Right lobe of liver (tissue), 6 donors: Measurements from ENCODE around the gene CDC42EP3. TPM values are rescaled to one million over a fixed set of nuclear protein-coding genes. Genes with fewer than 3 reads are reported as not detected.

Experiments used
- ATAC-seq, 4 donors: fragments of 200-7000 bp; cut with Tn5 transposase; one replicate each; pipeline ENCODE4 v1.9.1; 2020; ENCODE audit warnings: mild to moderate bottlenecking in 4 of 4, moderate library complexity in 4 of 4
- DNase-seq, 3 donors: peaks; one replicate each; pipeline ENCODE4 v3.0.0-alpha.2; 2020
- H3K27ac ChIP-seq, 3 donors: fragments of 200-600 bp; one replicate each; pipeline ENCODE4 v1.8.0; 2022
- H3K27me3 ChIP-seq, 2 donors: fragments of 200-600 bp; one replicate each; pipeline ENCODE4 v1.8.0; 2022
- H3K36me3 ChIP-seq, 4 donors: fragments of 200-600 bp; sonication (generic) in 1 of 4; one replicate each; pipeline versions ENCODE4 v1.5.1 to v1.8.0; 2017 to 2022; ENCODE audit warnings: control low read depth in 1 of 4
- H3K4me1 ChIP-seq, 4 donors: fragments of 200-600 bp; sonication (generic) in 1 of 4; one replicate each; pipeline versions ENCODE4 v1.5.1 to v1.8.0; 2017 to 2022; ENCODE audit warnings: control low read depth in 1 of 4
- H3K4me3 ChIP-seq, 3 donors: fragments of 200-600 bp; one replicate each; pipeline ENCODE4 v1.8.0; 2022
- H3K9me3 ChIP-seq, 4 donors: fragments of 200-600 bp; sonication (generic) in 1 of 4; one replicate each; pipeline versions ENCODE4 v1.5.1 to v1.8.0; 2017 to 2022; ENCODE audit warnings: control low read depth in 1 of 4
- CTCF ChIP-seq, 4 donors: fragments of 200-600 bp in 3 of 4; fragments of 450-650 bp in 1 of 4; IDR thresholded peaks; one replicate each; pipeline versions ENCODE4 v1.5.1 to v1.8.0; 2016 to 2022; ENCODE audit warnings: antibody characterized with exemption in 4 of 4, mild to moderate bottlenecking in 2 of 4
- POLR2A ChIP-seq: fragments of 450-650 bp; IDR thresholded peaks from one replicate; pipeline ENCODE4 v1.6.1; 2017; ENCODE audit warnings: antibody characterized with exemption, mild to moderate bottlenecking
- WGBS: methylation state at CpG from one replicate; pipeline ENCODE4 v1.1.6; 2018; ENCODE audit warnings: low coverage, low lambda C conversion rate; ENCODE audit not compliant: insufficient coverage; ENCODE audit errors: missing lambda C conversion rate; 5-methylcytosine and 5-hydroxymethylcytosine counted together
- intact Hi-C, 2 donors: fragments of 100-400 bp; cut with DNase I; formaldehyde crosslinking; loops; one replicate each; pipeline versions ENCODE4 v1.11.2 to v1.14.1; 2022
- total RNA-seq, 6 experiments: library from RNA; depleted of rRNA in 2 of 6; stranded (reverse); fragments of >200 nt in 2 of 6; fragmentation: NEBNext Ultra II Directional in 3 of 6; extraction: Animal tissue kit (Norgen Biotek cat#: 25700) in 3 of 6; gene quantifications; one replicate each; pipeline versions ENCODE4 v1.1.0 to v1.2.4, GENCODE V29; 2016 to 2023
- donor health status: DM: no; HTN: yes; CAD: no.
- donor health status: DM: no; HTN: no; CAD: no.
- donor health status: DM: no; HTN: no; CAD: no.
- donor health status: DM: no; HTN: yes; CAD: no.
- donor health status: DM: no; HTN: yes; CAD: no.

CDC42EP3 gene
- total RNA-seq, 6 experiments from 2014 or later = 3.4 to 8.4 (median 6.0) TPM

- intact Hi-C loops = no loop called here
- DNase-seq = no peak
These were observed 41.8 kb upstream of the CDC42EP3 start for GRCh38 chr2:37713258-37713700.

GRCh38 chr2:37711831-37712230, 40.4 kb upstream of the CDC42EP3 start:
- Histone ChIP-seq H3K4me3 (no peak overlapping the region), H3K36me3 (no peaks in the 10 kb centered on the region), H3K9me3 (no peaks in the 10 kb centered on the region), H3K27ac (no peak overlapping the region), H3K4me1 (no peaks in the 10 kb centered on the region), H3K27me3 (no peaks in the 10 kb centered on the region)
- no peak for DNase-seq
- intact Hi-C loops = no loop called here
- TF ChIP-seq CTCF (IDR thresholded peaks at IDR 0.05) (no peak), POLR2A (no peak)
- no peak for ATAC-seq
- WGBS = 73% methylated on average over 2 of the region's 2 CpGs

More at GRCh38 chr2:37713258-37713700, 41.8 kb upstream of the CDC42EP3 start:
- Histone ChIP-seq H3K27me3 (no peaks in the 10 kb centered on the region), H3K9me3 (no peaks in the 10 kb centered on the region), H3K27ac (no peak overlapping the region), H3K4me1 (no peaks in the 10 kb centered on the region), H3K36me3 (no peaks in the 10 kb centered on the region), H3K4me3 (no peak overlapping the region)
- TF ChIP-seq POLR2A = no peak
- no peak for TF ChIP-seq CTCF (IDR thresholded peaks at IDR 0.05)
- no peak for ATAC-seq
- WGBS = 48% methylated on average over 3 of the region's 3 CpGs

- Histone ChIP-seq H3K4me3 (no peak overlapping the region), H3K27me3 (no peaks in the 10 kb centered on the region), H3K4me1 (no peaks in the 10 kb centered on the region), H3K9me3 (no peaks in the 10 kb centered on the region), H3K27ac (no peak overlapping the region), H3K36me3 (no peaks in the 10 kb centered on the region)
- intact Hi-C loops = no loop called here
- peak in 1 of 4 donors; percentile 17 for ATAC-seq
- WGBS = no CpG with 5 or more reads among the region's 1 CpG
- DNase-seq = no peak
- no peak for TF ChIP-seq POLR2A
- no peak for TF ChIP-seq CTCF (IDR thresholded peaks at IDR 0.05)
These were observed 39.9 kb upstream of the CDC42EP3 start for GRCh38 chr2:37711308-37711731.

GRCh38 chr2:37709111-37709510, 37.7 kb upstream of the CDC42EP3 start:
- no peak for TF ChIP-seq CTCF (IDR thresholded peaks at IDR 0.05)
- no peaks in the 10 kb centered on the region for H3K36me3 ChIP-seq
- no peak overlapping the region for H3K27ac ChIP-seq
- no peak for ATAC-seq
- DNase-seq = no peak
- no peak overlapping the region for H3K4me3 ChIP-seq
- no peaks in the 10 kb centered on the region for H3K27me3 ChIP-seq
- 88% methylated on average over 4 of the region's 4 CpGs for WGBS
- H3K4me1 ChIP-seq = no peaks in the 10 kb centered on the region
- intact Hi-C loops = no loop called here
- H3K9me3 ChIP-seq = no peaks in the 10 kb centered on the region

GRCh38 chr2:37708146-37708545, 36.7 kb upstream of the CDC42EP3 start:
- Histone ChIP-seq H3K36me3 (no peaks in the 10 kb centered on the region), H3K4me3 (no peak overlapping the region), H3K4me1 (no peaks in the 10 kb centered on the region), H3K27me3 (no peaks in the 10 kb centered on the region), H3K9me3 (no peaks in the 10 kb centered on the region), H3K27ac (no peak overlapping the region)
- DNase-seq (no peak), ATAC-seq (peak in 1 of 4 donors; percentile 38)
- intact Hi-C loops = no loop called here
- WGBS = 42% methylated on average over 2 of the region's 2 CpGs
- TF ChIP-seq CTCF (IDR thresholded peaks at IDR 0.05) = no peak
- TF ChIP-seq POLR2A = no peak
